CD8-positive, alpha-beta memory T cell (primary cell): Measurements from ENCODE around the gene ITPR2. TPM values are rescaled to one million over a fixed set of nuclear protein-coding genes. Genes with fewer than 3 reads are reported as not detected.
A peak's percentile ranks its signal among the peaks of the same experiment; 100 is the strongest.
"Not testable (repeated sequence)": the region's sequence is repeated elsewhere in the genome, so short reads cannot be mapped to it uniquely, and the experiment has no call there.

Source experiments
- CTCF ChIA-PET: fragments of 350-600 bp; sonication (Branson Sonifier 250); formaldehyde crosslinking; loops from one replicate; lab custom pipeline; 2021; ENCODE audit warnings: antibody characterized with exemption; lab: Charles Lee
- POLR2A ChIA-PET: fragments of 350-600 bp; sonication (Branson Sonifier 250); formaldehyde crosslinking; loops from one replicate; lab custom pipeline; 2021; ENCODE audit warnings: antibody characterized with exemption; lab: Charles Lee
- DNase-seq, 5 donors: peaks; one replicate each; pipeline versions ENCODE4 v3.0.0 to v3.0.0-alpha.2; 2020 to 2022; ENCODE audit warnings: mixed read lengths in 1 of 5
- H3K27ac ChIP-seq: one replicate; pipeline ENCODE4 v1.7.0; 2013; ENCODE audit warnings: low read depth, mild to moderate bottlenecking, low read length, moderate library complexity
- H3K27me3 ChIP-seq: 2 replicates; pipeline ENCODE4 v1.7.0; 2013; ENCODE audit warnings: low read length, mild to moderate bottlenecking; ENCODE audit not compliant: insufficient read depth, poor library complexity, severe bottlenecking
- H3K36me3 ChIP-seq: 2 replicates; pipeline ENCODE4 v1.7.0; 2013; ENCODE audit warnings: mild to moderate bottlenecking, low read length, moderate library complexity; ENCODE audit not compliant: insufficient read depth
- H3K4me1 ChIP-seq: 2 replicates; pipeline ENCODE4 v1.7.0; 2013; ENCODE audit warnings: mild to moderate bottlenecking, low read length, moderate library complexity; ENCODE audit not compliant: insufficient read depth
- H3K4me3 ChIP-seq: 2 replicates; pipeline ENCODE4 v1.7.0; 2013; ENCODE audit warnings: mild to moderate bottlenecking, low read length
- H3K9me3 ChIP-seq: 2 replicates; pipeline ENCODE4 v1.7.0; 2013; ENCODE audit warnings: mild to moderate bottlenecking, low read length
- H3K27ac Mint-ChIP-seq, 8 donors: one replicate each; pipeline ENCODE4 v1.8.0; 2020 to 2021; ENCODE audit warnings: mixed read lengths in 8 of 8, mild to moderate bottlenecking in 6 of 8, inconsistent platforms in 3 of 8, moderate library complexity in 3 of 8
- H3K27me3 Mint-ChIP-seq, 2 donors: one replicate each; pipeline ENCODE4 v1.8.0; 2020 to 2021; ENCODE audit warnings: mixed read lengths in 2 of 2, mild to moderate bottlenecking in 1 of 2, moderate library complexity in 1 of 2
- H3K36me3 Mint-ChIP-seq, 3 donors: one replicate each; pipeline ENCODE4 v1.8.0; 2020 to 2021; ENCODE audit warnings: mixed read lengths in 3 of 3, inconsistent platforms in 1 of 3, mild to moderate bottlenecking in 1 of 3
- H3K4me1 Mint-ChIP-seq, 3 donors: one replicate each; pipeline ENCODE4 v1.8.0; 2020 to 2021; ENCODE audit warnings: mixed read lengths in 3 of 3, inconsistent platforms in 1 of 3, mild to moderate bottlenecking in 1 of 3
- H3K4me3 Mint-ChIP-seq, 7 donors: one replicate each; pipeline ENCODE4 v1.8.0; 2020 to 2021; ENCODE audit warnings: mixed read lengths in 7 of 7, mild to moderate bottlenecking in 6 of 7, moderate library complexity in 4 of 7, inconsistent platforms in 2 of 7
- H3K9me3 Mint-ChIP-seq, 5 donors: one replicate each; pipeline ENCODE4 v1.8.0; 2020 to 2022; ENCODE audit warnings: mixed read lengths in 5 of 5, mild to moderate bottlenecking in 3 of 5, moderate library complexity in 2 of 5, inconsistent platforms in 1 of 5
- polyA plus RNA-seq: library from polyadenylated mRNA; unstranded; fragments of 300-500 nt; fragmentation: Illumina TruSeq; gene quantifications from one replicate; pipeline ENCODE4 v1.2.3, GENCODE V29; 2021
- total RNA-seq, 2 experiments: library from RNA; stranded (reverse); gene quantifications; one replicate each; pipeline ENCODE4 v1.2.3, GENCODE V29; 2021

ITPR2 gene
- total and polyA plus RNA-seq, 3 experiments from 2014 or later = 13.0 to 29.4 (median 24.0) TPM

- Mint-ChIP-seq H3K27ac (no peak overlapping the region), H3K36me3 (peaks cover 33 to 65% (median 47%) of the 10 kb centered on the region in 3 donors), H3K4me3 (no peak overlapping the region), H3K9me3 (peaks cover 11 to 20% (median 20%) of the 10 kb centered on the region in 5 donors), H3K4me1 (no peaks in the 10 kb centered on the region), H3K27me3 (no peaks in the 10 kb centered on the region)
- Histone ChIP-seq H3K27me3 (no peaks in the 10 kb centered on the region), H3K27ac (no peak overlapping the region), H3K4me1 (no peaks in the 10 kb centered on the region), H3K4me3 (no peak overlapping the region), H3K36me3 (no peaks in the 10 kb centered on the region), H3K9me3 (peaks cover 4% of the 10 kb centered on the region)
- ChIA-PET POLR2A (no interaction called here), CTCF (no interaction called here)
- no peak for DNase-seq
Measured at GRCh38 chr12:26527682-26528081, 305.3 kb downstream of the ITPR2 start.

GRCh38 chr12:26524862-26525465, 308.0 kb downstream of the ITPR2 start:
- no peak for DNase-seq
- H3K4me1 ChIP-seq = no peaks in the 10 kb centered on the region
- H3K9me3 Mint-ChIP-seq = peaks cover 11 to 24% (median 20%) of the 10 kb centered on the region in 5 donors
- ChIA-PET CTCF (no interaction called here), POLR2A (no interaction called here)
- no peaks in the 10 kb centered on the region for H3K36me3 ChIP-seq
- peaks cover 25 to 62% (median 45%) of the 10 kb centered on the region in 3 donors for H3K36me3 Mint-ChIP-seq
- H3K27me3 Mint-ChIP-seq = no peaks in the 10 kb centered on the region
- peaks cover 14 to 23% (median 16%) of the 10 kb centered on the region in 3 donors for H3K4me1 Mint-ChIP-seq
- peaks cover 4% of the 10 kb centered on the region for H3K9me3 ChIP-seq
- no peak overlapping the region for H3K4me3 Mint-ChIP-seq
- H3K27ac Mint-ChIP-seq = no peak overlapping the region
- H3K27ac ChIP-seq = no peak overlapping the region
- H3K4me3 ChIP-seq = no peak overlapping the region
- no peaks in the 10 kb centered on the region for H3K27me3 ChIP-seq

- Mint-ChIP-seq H3K4me1 (peaks cover 17 to 27% (median 20%) of the 10 kb centered on the region in 3 donors), H3K4me3 (no peak overlapping the region), H3K9me3 (peaks cover 11 to 24% (median 20%) of the 10 kb centered on the region in 5 donors), H3K27ac (no peak overlapping the region), H3K36me3 (peaks cover 18 to 50% (median 34%) of the 10 kb centered on the region in 3 donors), H3K27me3 (no peaks in the 10 kb centered on the region)
- CTCF ChIA-PET = no interaction called here
- peaks cover 4% of the 10 kb centered on the region for H3K9me3 ChIP-seq
- DNase-seq = no peak
- no peaks in the 10 kb centered on the region for H3K27me3 ChIP-seq
- POLR2A ChIA-PET = interaction anchor here (0.5 kb wide), 1 partner anchor 100 kb away, joined by 4 read pairs; no protein-coding TSS in a partner anchor
- H3K27ac ChIP-seq = no peak overlapping the region
- no peaks in the 10 kb centered on the region for H3K36me3 ChIP-seq
- H3K4me1 ChIP-seq = no peaks in the 10 kb centered on the region
- no peak overlapping the region for H3K4me3 ChIP-seq
Measured at GRCh38 chr12:26523708-26524150, 309.3 kb downstream of the ITPR2 start.

GRCh38 chr12:26520869-26521268, 312.1 kb downstream of the ITPR2 start:
- Mint-ChIP-seq H3K27me3 (no peaks in the 10 kb centered on the region), H3K36me3 (peaks cover 10 to 39% (median 15%) of the 10 kb centered on the region in 3 donors), H3K4me3 (no peak overlapping the region), H3K27ac (peak overlapping the region in 1 of 8 donors; percentile 11), H3K9me3 (peaks cover 11 to 15% (median 12%) of the 10 kb centered on the region in 5 donors), H3K4me1 (peaks cover 17 to 27% (median 20%) of the 10 kb centered on the region in 3 donors)
- no peak overlapping the region for H3K4me3 ChIP-seq
- POLR2A ChIA-PET = no interaction called here
- H3K27ac ChIP-seq = no peak overlapping the region
- H3K36me3 ChIP-seq = no peaks in the 10 kb centered on the region
- H3K4me1 ChIP-seq = no peaks in the 10 kb centered on the region
- CTCF ChIA-PET = interaction anchor here (1.0 kb wide), 1 partner anchor 19 kb away, joined by 3 read pairs; no protein-coding TSS in a partner anchor
- no peaks in the 10 kb centered on the region for H3K9me3 ChIP-seq
- H3K27me3 ChIP-seq = no peaks in the 10 kb centered on the region
- no peak for DNase-seq

GRCh38 chr12:26520109-26520508, 312.9 kb downstream of the ITPR2 start:
- H3K27me3 ChIP-seq = no peaks in the 10 kb centered on the region
- no peak overlapping the region for H3K27ac ChIP-seq
- POLR2A ChIA-PET = no interaction called here
- H3K27ac Mint-ChIP-seq = peak overlapping the region in 5 of 8 donors; percentile 11 to 71 (median 68)
- H3K9me3 ChIP-seq = no peaks in the 10 kb centered on the region
- CTCF ChIA-PET = no interaction called here
- H3K4me3 Mint-ChIP-seq = peak overlapping the region in 3 of 7 donors; percentile 28 to 52 (median 33)
- DNase-seq = no peak
- H3K36me3 Mint-ChIP-seq = peaks cover 5 to 31% (median 8%) of the 10 kb centered on the region in 3 donors
- H3K9me3 Mint-ChIP-seq = peaks cover 4 to 9% (median 7%) of the 10 kb centered on the region in 5 donors
- no peaks in the 10 kb centered on the region for H3K27me3 Mint-ChIP-seq
- no peaks in the 10 kb centered on the region for H3K36me3 ChIP-seq
- peaks cover 17 to 27% (median 20%) of the 10 kb centered on the region in 3 donors for H3K4me1 Mint-ChIP-seq
- H3K4me3 ChIP-seq = no peak overlapping the region
- H3K4me1 ChIP-seq = no peaks in the 10 kb centered on the region

GRCh38 chr12:26519462-26519861, 313.5 kb downstream of the ITPR2 start:
- Mint-ChIP-seq H3K4me1 (peaks cover 17 to 27% (median 20%) of the 10 kb centered on the region in 3 donors), H3K27ac (peak overlapping the region in 2 of 8 donors; percentile 46 to 89), H3K4me3 (no peak overlapping the region), H3K27me3 (no peaks in the 10 kb centered on the region), H3K36me3 (peaks cover 5 to 26% (median 5%) of the 10 kb centered on the region in 3 donors), H3K9me3 (peaks cover 4 to 5% (median 4%) of the 10 kb centered on the region in 5 donors)
- Histone ChIP-seq H3K4me3 (no peak overlapping the region), H3K9me3 (no peaks in the 10 kb centered on the region), H3K36me3 (no peaks in the 10 kb centered on the region), H3K27ac (no peak overlapping the region), H3K4me1 (no peaks in the 10 kb centered on the region), H3K27me3 (no peaks in the 10 kb centered on the region)
- POLR2A ChIA-PET = no interaction called here
- DNase-seq = no peak
- CTCF ChIA-PET = no interaction called here

- H3K27ac Mint-ChIP-seq, H3K27me3 ChIP-seq, CTCF ChIA-PET, H3K36me3 ChIP-seq, H3K4me3 Mint-ChIP-seq, H3K4me1 ChIP-seq, POLR2A ChIA-PET, H3K27ac ChIP-seq, DNase-seq, H3K27me3 Mint-ChIP-seq, H3K4me3 ChIP-seq, H3K9me3 Mint-ChIP-seq, H3K9me3 ChIP-seq: not testable (repeated sequence)
- peaks cover 5 to 20% (median 5%) of the 10 kb centered on the region in 3 donors for H3K36me3 Mint-ChIP-seq
- H3K4me1 Mint-ChIP-seq = peaks cover 17 to 26% (median 20%) of the 10 kb centered on the region in 3 donors
Measured at GRCh38 chr12:26517320-26517719, 315.7 kb downstream of the ITPR2 start.

GRCh38 chr12:26514364-26514763, 318.6 kb downstream of the ITPR2 start:
- POLR2A ChIA-PET = no interaction called here
- Histone ChIP-seq H3K4me3 (no peak overlapping the region), H3K27me3 (no peaks in the 10 kb centered on the region), H3K27ac (no peak overlapping the region), H3K4me1 (no peaks in the 10 kb centered on the region), H3K36me3 (no peaks in the 10 kb centered on the region), H3K9me3 (no peaks in the 10 kb centered on the region)
- H3K27ac Mint-ChIP-seq = no peak overlapping the region
- H3K4me1 Mint-ChIP-seq = peaks cover 0 to 3% (median 0%) of the 10 kb centered on the region in 3 donors
- H3K9me3 Mint-ChIP-seq = peaks cover 0 to 5% (median 4%) of the 10 kb centered on the region in 5 donors
- H3K27me3 Mint-ChIP-seq = no peaks in the 10 kb centered on the region
- CTCF ChIA-PET = interaction anchor here (0.7 kb wide), 1 partner anchor 9 kb away, joined by 3 read pairs; no protein-coding TSS in a partner anchor
- H3K4me3 Mint-ChIP-seq = no peak overlapping the region
- DNase-seq = no peak
- peaks cover 2 to 20% (median 11%) of the 10 kb centered on the region in 3 donors for H3K36me3 Mint-ChIP-seq
